ENCODE data around the gene TLR8.

The TLR8 gene

GRCh38 chrX:12906046-12906761 is at the start of gene TLR8:
Gene TLR8, plus strand, starts transcription at chrX:12906620. Its CDS starts 87 bp downstream, at chrX:12906707.
- no peak for FAIRE-seq

GRCh38 chrX:12865359-12865758 is 41.1 kb upstream of the TLR8 start:
- FAIRE-seq = no peak

- no peak for FAIRE-seq
These were observed 39.7 kb upstream of the TLR8 start, which contains the start of gene TLR7 for GRCh38 chrX:12866451-12867377. Gene TLR7, plus strand, starts transcription at chrX:12867072. Its CDS starts 507 bp downstream, at chrX:12867579.

GRCh38 chrX:12867685-12868084 is 38.7 kb upstream of the TLR8 start:
- FAIRE-seq = no peak

GRCh38 chrX:12868747-12869146 is 37.7 kb upstream of the TLR8 start:
- no peak for FAIRE-seq

- no peak for FAIRE-seq
These were observed 35.2 kb upstream of the TLR8 start for GRCh38 chrX:12871257-12871656.

GRCh38 chrX:12872741-12873140 is 33.7 kb upstream of the TLR8 start:
- FAIRE-seq = no peak

- FAIRE-seq = no peak
These were observed 31.8 kb upstream of the TLR8 start for GRCh38 chrX:12874581-12874980.

- FAIRE-seq = no peak
These were observed 29.0 kb upstream of the TLR8 start for GRCh38 chrX:12877386-12877785.

GRCh38 chrX:12878536-12878935 is 27.9 kb upstream of the TLR8 start:
- FAIRE-seq = no peak

- no peak for FAIRE-seq
These were observed 24.5 kb upstream of the TLR8 start for GRCh38 chrX:12881914-12882313.

- FAIRE-seq = no peak
These were observed 20.9 kb upstream of the TLR8 start for GRCh38 chrX:12885508-12885907.

- FAIRE-seq = no peak
These were observed 19.9 kb upstream of the TLR8 start for GRCh38 chrX:12886545-12886944.

GRCh38 chrX:12887141-12887540 is 19.3 kb upstream of the TLR8 start:
- no peak for FAIRE-seq

- FAIRE-seq = no peak
These were observed 18.7 kb upstream of the TLR8 start for GRCh38 chrX:12887767-12888166.

GRCh38 chrX:12890467-12890866 is 16.0 kb upstream of the TLR8 start:
- no peak for FAIRE-seq

- FAIRE-seq = no peak
These were observed 15.2 kb upstream of the TLR8 start for GRCh38 chrX:12891171-12891570.

GRCh38 chrX:12891915-12892506 is 14.4 kb upstream of the TLR8 start:
- FAIRE-seq = no peak

- no peak for FAIRE-seq
These were observed 13.7 kb upstream of the TLR8 start for GRCh38 chrX:12892716-12893115.

- no peak for FAIRE-seq
These were observed 12.1 kb upstream of the TLR8 start for GRCh38 chrX:12894074-12895030.

GRCh38 chrX:12895866-12896265 is 10.6 kb upstream of the TLR8 start:
- no peak for FAIRE-seq

- no peak for FAIRE-seq
These were observed 9.5 kb upstream of the TLR8 start for GRCh38 chrX:12896935-12897334.
